Ureter (tissue), 1 donor: Measurements from ENCODE around the gene CDK11B. TPM values are rescaled to one million over a fixed set of nuclear protein-coding genes. Genes with fewer than 3 reads are reported as not detected.

Experiments
- DNase-seq: peaks from one replicate; pipeline ENCODE4 v3.0.0-alpha.2; 2020; ENCODE audit warnings: low spot score
- total RNA-seq: library from RNA; stranded (reverse); gene quantifications from one replicate; pipeline ENCODE4 v1.2.4, GENCODE V29; 2023
- donor health status: DM: yes; HTN: yes; CAD: no.

The CDK11B gene
- total RNA-seq, 1 donor from 2014 or later = 20.2 TPM

DNA sequence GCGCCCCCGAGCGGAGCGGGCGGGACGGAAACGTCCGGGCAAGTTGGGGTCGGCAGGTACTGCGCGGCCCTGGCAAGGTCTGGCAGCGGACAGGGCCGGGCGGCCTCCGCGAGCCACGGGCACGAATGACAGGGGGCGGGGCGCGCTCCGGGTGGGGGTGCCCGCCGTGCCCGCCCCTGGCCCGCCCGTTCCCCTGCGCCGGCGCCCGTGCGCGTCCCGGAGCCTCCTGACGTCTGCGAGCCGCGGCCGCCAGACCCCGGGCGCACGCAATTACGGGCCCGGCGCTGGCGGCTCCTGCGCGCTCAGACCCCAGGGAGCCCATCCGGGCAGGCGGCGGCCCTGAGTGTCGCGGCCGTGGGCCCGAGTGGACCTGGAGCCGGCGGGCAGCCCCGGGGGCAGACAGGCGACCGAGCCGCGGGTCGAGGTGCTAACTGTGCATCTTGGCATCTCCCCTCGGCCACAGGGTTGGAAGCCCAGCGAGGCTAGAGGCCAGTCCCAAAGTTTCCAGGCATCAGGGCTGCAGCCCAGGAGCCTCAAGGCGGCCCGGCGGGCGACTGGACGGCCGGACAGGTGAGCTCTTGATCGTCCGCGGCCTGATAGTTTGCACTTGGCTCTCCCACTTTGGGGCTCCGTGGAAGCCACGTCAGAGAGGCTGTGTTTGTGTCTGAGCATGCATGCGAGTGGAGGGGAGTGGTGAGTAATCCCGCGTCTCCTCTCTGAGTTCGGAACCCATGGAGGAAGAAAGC is 42.6 kb downstream of the CDK11B start:
- DNase-seq = no peak

DNA sequence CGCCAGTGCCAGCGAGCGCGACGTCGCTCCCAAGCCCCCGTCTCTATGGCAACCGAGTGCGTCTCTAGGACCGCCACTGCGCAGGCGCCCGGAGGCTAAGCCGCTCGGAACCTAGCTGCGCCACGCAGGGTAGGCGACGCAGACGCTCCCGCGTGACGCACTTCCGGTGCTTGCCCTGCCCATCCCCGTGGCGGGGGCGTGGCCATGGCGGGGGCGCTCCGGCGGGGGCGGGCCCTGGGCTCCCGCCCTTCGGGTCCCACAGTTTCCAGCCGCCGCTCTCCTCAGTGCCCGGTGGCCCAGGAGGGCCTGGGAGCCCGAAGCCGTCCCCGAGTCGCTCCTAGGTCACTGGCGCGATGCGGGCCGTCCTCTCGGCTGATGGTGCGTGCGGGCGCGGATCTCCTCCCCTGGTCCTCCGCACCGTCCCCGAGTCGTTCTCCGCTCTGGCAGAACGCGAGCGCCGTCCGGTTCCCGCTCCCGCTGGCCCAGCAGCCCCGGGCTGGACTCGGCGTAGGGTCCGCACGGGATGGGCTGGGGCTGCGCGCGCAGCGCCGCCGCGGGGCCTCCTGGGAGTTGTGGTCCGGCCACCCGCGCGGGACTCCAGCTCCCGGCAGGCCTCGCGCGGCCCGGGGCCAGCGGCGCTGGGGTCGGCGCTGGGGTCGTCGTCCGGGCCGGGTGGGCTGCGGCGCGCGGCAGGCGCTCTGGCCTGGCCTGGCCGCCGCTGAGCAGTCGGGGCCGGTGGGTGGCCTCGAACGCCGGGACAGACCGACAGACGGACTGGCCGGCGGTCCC is 43.4 kb downstream of the CDK11B start, which contains the start of gene MIB2:
Gene MIB2 (plus strand): TSS at position 245 of the 789 bp plus-strand sequence. CDS start 7,953 bp downstream, outside the sequence.
- DNase-seq = peak; percentile 96

DNA sequence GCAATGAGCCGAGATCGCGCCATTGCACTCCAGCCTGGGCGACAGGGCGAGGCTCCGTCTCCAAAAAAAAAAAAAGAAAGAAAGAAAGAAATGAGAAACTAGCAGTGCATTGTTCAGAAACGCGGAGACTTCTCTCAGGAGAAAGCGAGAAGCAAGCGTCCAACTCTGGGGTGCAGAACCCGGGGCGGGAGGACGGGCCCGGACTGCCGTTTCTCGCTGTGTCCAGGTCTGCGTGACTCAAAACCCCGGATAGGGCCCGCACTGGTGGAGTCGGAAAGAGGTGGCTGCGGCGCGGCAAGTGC is 43.9 kb downstream of the CDK11B start:
- DNase-seq = no peak

DNA sequence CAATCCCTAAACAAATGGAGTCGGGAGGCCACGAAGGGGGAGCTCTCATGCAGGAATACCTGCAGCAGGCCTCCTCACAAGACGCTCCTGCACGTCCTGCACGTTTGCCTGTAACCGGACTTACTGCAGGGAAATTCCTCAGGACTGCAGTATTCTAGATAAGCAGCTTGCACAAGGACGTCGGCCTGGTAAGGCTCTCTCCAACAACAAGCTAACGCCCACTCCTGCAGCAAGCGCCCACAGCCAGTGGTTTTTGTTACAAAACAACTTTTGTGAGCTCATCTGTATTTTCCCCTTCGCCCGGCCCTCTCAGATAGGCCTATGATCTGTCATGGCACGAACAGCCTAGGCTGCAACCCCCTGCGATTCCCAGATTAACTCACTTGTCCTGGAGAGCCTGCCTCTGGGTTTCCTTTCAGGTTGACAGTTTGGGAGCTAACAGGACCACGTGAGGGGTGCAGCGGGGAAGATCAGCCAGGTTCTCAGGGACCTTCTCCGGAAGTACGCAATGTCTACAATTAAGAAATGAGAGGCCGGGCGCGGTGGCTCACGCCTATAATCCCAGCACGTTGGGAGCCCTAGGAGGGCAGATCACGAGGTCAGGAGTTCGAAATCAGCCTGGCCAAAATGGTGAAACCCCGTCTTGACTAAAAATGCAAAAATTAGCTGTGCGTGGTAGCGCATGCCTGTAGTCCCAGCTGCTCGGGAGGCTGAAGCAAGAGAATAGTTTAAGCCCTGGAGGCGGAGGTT is 44.4 kb downstream of the CDK11B start:
- DNase-seq = no peak

DNA sequence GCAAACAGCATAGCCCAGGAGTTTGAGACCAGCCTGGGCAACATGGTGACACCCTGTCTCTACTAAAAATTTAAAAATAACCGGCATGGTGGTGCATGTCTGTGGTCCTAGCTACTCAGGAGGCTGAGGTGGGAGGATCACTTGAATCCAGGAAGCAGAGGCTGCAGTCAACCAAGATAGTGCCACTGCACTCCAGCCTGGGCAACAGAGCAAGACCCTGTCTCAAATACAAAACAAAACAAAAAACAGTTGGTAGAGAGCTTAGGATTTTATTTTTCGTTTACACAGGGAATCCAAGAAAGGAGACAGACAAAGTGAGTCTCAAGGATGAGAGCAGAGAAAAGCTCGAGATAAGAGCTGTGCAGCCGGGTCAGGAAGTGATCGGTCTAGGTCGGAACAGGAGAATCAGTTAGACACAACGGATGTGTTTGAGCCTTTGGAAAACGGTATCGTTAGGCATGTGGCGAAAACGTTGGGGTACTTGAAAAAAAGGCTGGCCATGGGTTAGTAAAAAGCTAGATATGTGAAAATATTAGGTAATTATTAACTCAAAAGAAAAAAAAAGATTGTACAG is 45.2 kb downstream of the CDK11B start:
- DNase-seq = no peak

DNA sequence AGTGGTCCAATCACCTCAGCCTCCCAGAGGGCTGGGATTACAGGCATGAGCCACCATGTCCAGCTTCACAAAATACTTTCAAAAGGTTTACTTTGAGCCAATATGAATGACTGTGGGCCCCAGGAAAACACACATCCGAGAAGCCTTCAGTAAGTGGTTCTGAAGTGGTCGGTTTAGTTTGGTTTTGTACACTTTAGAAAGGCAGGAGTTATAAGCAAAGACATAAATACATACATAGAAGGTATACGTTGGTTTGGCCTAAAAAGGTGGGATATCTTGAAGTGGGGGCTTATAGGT is 46.8 kb downstream of the CDK11B start:
- no peak for DNase-seq

DNA sequence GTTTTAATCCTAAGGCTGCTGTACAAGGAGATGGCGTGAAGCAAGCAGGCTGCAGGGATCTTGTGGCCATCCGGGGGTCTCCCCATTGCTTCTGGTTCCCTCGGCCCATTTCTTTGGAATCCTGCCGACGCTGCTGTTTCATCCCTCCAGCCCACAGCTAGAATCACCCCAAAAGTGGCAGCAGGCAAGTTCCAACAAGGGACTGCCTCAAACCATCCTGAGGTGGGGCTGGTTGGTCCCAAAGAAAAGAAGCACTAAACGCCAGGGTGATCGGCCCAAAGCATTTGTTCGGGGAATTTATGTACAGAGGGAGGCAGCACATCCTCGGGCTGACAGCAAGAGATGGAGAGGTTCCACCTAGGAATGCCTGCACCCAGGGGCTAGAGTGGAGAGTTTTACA is 48.0 kb downstream of the CDK11B start:
- DNase-seq = no peak

DNA sequence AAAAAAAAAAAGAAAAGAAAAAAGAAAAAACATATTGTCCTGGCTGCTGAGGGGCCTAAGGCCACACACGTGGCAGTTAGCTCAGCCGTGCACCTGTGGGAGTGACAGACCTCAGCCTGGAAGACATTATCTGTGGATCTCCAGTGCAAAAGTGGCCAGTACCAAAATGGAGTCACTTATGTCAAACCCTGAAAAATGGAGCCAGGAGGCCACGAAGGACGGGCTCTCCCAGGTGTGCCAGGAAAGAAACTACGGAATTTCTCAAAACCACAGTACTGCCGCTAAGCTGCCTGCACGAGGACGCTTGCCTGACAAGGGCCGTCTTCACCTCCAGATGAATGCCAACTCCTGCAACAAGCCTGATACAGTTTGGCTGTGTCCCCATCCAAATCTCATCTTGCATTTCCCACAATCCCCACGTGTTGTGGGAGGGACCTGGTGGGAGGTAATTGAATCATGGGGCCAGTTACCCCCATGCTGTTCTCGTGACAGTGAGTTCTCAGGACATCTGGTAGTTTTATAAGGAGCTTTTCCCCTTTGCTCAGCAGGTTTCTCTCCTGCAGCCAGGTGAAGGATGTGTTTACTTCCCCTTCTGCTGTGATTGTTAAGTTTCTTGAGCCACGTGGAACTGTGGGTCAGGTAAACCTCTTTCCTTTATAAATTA is 48.9 kb downstream of the CDK11B start:
- DNase-seq = no peak

DNA sequence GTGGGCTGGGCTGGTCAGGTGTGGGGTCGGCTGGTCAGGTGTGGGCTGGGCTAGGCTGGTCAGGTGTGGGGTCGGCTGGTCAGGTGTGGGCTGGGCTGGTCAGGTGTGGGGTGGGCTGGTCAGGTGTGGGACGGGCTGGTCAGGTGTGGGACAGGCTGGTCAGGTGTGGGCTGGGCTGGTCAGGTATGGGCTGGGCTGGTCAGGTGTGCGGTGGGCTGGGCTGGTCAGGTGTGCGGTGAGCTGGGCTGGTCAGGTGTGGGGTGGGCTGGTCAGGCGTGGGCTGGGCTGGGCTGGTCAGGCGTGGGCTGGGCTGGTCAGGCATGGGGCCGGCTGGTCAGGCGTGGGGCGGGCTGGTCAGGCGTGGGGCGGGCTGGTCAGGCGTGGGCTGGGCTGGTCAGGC is 52.6 kb downstream of the CDK11B start:
- no peak for DNase-seq

DNA sequence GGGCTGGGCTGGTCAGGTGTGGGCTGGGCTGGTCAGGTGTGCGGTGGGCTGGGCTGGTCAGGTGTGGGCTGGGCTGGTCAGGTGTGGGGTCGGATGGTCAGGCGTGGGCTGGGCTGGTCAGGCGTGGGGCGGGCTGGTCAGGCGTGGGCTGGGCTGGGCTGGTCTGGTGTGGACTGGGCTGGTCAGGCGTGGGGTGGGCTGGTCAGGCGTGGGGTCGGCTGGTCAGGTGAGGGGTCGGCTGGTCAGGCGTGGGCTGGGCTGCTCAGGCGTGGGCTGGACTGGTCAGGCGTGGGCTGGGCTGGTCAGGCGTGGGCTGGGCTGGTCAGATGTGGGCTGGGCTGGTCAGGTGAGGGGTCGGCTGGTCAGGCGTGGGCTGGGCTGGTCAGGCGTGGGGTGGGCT is 53.1 kb downstream of the CDK11B start:
- DNase-seq = no peak

DNA sequence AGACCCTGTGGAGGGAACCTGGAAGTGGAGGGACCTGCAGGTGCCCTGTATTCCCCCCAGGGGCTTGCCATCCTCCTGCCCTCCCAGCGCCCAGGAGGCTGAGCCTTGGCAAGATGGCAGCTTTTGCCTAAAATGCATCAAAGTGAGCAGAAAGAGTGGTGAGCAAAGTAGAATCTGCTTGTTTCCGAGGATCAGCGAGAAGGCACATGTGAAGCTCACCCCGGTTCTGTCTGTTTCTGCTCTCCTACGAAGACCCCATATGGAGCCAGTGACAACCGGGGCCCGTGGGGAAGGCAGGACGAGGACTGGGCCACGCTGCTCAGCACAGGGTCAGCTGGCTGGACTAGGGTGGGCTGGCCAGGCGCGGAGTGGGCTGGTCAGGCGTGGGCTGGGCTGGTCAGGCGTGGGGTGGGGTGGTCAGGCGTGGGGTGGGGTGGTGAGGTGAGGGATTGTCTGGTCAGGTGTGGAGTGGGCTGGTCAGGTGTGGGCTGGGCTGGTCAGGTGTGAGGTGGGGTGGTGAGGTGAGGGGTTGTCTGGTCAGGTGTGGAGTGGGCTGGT is 53.7 kb downstream of the CDK11B start:
- no peak for DNase-seq

DNA sequence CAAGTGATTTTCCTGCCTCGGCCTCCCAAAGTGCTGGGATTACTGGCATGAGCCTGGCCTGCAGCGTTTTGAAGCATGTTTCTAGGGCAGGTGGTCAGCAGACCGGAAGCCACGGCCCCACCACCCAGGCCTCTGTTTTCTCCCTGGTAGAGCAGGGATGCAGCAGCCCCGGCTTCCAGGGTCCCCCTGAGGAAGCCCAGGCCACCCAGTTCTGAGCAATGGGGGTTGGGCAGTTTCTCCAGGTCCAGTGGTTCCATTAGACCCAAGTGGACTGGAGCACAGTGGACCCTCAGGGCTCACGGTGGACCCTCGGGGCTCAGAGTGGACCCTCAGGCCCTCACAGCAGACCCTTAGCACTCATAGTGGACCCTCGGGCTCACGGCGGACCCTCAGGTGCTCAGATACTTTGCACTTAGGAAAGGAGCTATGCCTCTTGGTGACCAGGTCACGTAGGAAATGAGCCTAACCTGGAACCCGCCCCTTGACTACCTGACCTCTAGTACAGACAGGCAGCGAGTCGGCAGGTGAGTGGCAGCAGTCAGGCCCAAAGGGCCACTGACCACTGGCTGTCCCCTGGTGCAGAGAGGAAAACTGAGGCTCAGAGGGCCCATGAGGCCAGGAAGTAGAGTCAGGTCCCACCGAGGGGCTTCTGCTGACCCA is 54.3 kb downstream of the CDK11B start:
- no peak for DNase-seq

DNA sequence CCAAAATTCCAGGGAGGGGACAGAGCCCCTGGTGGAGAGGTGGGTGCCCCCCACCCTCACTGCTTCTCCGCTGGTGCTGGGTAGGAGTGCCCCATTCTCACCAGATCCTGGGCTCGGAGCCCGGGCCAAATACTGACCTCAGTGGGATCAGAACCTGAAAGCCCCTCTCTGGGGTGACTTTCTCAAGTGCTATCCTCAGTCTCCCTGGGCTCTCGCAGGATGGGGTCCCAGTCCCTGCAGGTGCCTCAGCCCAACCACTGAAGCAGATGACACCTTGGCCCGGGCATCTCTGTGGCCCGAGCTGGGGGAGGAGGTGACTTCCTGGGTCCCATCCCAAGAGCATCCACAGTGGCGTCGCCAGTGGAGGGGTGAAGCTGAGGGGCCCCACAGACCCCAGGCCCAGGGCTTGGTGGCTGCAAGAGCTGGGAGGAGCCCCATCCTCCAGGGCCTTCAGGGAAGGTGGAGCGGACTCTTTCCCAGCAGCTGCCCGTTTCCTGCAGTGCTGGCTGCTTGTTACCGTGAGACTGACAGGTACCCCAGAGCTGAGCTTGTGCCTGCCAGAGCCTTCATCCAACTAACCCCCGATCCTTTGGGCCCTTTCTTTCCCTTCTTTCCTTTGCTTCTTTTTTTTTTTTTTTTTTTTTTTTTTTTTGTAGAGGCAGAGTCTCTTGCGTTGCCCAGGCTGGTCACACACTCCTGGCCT is 55.0 kb downstream of the CDK11B start:
- no peak for DNase-seq

DNA sequence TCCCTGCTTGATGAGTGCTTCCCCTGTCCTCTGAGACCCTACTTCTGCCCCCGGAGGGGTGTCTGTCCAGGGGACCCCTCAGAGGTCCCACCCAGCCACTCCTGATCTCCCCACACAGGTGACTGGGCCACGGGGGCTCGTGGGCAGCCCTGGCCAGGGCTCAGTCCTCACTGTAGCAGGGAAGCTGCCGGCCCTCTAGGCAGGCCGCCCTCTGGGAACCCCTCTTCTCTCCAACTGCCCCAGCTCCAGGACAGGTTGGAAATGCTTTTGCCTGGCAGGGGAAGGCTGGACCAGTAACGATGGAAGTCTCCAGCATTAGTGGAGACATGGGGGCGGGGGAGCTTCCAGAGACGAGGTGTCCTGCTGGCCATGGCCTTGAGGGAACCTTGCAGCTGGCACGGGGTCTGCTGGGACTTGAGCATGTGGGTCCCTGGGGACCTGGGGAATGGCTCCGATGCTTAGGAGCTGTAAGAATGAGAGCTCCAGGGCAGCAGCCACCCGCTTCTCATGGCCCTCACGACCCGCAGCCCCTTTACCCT is 55.8 kb downstream of the CDK11B start:
- DNase-seq = no peak

DNA sequence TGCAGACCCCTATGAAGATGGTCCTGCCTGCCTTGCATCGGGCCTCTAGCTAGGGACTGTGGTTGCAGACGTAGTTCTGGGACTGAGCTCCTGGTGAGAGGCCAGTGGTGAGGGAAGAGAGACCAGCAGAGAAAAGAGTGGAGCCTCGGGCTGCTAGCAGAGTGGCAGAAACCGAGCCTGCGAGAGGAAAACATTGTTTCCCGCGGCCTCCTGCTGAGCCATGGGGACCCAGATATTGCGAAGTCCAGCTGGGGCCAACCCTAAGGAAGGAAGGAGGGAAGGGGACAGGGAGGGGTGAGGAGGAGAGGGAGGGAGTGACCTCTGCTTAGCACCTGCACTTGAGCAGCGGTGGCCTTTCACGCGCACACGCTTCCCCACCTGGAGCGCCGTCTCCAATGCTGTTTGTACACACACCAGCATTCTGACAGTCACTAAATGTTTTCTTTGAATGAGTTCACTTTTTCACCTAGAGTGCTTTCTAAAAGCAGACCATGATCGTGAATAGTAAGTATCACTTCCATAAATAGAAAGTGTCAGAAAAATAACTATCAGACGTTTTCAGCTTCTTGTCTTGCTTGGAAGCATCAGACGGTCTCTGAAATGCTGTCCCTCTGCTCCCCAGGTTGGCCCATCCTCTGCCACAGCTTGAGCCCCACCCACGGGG is 56.4 kb downstream of the CDK11B start:
- no peak for DNase-seq

DNA sequence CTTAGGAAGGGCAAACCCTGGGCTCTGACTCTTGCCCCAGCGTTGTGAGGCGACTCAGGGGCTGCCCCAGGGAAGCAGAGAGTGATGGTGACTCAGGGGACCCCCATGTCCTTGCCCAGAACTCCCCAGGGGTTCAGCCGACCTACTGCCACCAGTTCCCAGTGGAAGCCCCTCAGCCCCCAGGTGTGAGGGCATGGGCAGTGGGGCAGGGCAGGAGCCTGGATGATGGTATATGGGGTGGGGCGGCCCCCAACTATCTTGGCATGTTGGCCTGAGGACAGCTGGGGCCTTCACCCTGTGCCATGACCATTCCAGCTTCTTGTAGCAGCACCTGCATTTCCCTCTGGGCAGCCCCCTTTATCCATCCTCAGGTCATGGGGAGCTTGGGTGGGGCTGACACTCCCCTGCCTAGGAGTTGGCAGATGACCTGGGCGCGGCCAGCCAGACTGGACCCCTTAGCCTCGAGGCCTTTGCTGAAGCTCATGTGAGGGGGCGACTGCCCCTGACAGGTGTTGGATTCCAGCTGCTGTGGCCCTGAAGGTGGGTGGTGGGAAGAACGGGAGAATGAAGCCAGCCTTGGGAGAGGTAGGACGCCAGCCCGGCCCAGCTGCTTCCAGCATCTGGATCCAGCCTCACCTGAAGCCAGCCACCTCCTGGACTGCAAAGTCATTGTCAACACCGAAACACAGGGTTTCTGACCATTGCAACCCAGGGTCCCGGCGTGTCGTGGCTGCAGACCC is 57.1 kb downstream of the CDK11B start:
- no peak for DNase-seq

DNA sequence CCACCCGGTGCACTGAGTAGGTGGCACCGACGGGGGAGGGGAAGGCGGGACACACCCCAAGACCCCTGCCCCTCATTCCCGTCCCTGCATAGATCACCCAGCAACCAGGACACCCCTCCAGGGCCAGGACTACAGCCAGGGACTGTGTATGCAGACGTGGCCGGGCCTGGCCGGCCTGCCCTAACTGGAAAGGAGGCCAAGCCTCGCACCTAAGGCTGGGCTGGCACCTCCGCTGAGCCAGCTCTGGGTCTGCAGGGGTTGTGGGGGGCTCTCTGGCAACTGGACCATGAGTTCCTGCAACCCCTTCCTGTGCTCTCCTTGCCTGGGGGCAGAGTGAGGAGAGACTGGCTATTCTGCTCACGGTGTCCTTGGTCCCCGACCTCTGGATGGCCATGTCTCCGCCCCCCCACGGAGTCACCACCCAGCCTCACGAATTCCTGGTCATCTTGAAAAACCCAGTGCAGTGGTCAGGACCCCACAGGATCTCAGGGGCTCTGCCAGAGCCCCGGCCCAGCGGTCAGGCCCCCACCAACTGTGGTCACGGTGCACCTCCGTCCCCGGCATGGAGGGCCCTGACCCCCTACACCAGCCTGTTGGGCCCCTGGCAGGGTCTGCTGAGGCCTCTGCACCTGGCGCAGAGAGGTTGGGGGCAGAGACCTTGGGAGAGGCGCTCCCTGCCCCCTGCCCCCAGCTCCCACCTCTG is 57.8 kb downstream of the CDK11B start:
- no peak for DNase-seq
